Medulla oblongata (tissue), 1 donor: ENCODE results near the gene PSG4.
"Not testable (repeated sequence)": the region's sequence is repeated elsewhere in the genome, so short reads cannot be mapped to it uniquely, and the experiment has no call there.

ENCODE experiments used
- DNase-seq: peaks from one replicate; pipeline ENCODE4 v3.0.0-alpha.2; 2015; ENCODE audit errors: extremely low spot score

PSG4 gene

DNA sequence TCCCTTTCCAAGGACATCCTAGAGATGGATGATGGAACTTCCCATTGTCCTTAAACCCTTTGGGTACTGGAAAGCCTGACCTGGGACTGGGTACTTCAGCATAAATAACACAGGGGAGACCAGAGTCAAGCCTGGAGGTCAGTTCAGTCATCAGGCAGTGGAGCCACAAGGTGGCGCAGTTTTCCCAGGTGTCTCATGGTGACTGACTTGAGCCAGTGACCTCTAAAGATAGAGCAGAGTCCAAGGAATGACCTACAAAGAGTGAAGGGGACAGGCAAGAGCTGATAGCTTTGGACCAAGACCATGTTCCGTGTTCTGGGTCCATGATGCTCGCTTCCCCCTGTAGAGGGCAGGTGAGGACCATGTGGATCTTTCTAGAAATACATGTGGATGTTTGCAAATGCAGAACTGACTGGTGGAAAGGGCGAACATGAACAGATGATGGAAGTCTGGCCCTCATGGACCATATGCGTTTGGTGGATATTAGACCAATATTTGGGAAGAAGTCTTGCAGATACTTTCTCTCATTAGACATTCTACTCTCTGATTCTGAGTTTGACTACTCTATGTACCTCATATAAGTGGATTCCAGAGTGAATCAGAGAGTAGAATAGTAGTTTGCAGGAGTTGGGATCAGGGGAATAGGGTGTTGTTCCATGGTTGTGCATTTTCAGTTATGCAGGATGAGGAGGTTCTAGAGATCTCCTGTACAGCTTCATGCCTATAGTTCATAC is 6.6 kb downstream of the PSG4 start:
- DNase-seq = not testable (repeated sequence)

GRCh38 chr19:43197666-43198397 is 7.6 kb downstream of the PSG4 start:
- not testable (repeated sequence) for DNase-seq

DNA sequence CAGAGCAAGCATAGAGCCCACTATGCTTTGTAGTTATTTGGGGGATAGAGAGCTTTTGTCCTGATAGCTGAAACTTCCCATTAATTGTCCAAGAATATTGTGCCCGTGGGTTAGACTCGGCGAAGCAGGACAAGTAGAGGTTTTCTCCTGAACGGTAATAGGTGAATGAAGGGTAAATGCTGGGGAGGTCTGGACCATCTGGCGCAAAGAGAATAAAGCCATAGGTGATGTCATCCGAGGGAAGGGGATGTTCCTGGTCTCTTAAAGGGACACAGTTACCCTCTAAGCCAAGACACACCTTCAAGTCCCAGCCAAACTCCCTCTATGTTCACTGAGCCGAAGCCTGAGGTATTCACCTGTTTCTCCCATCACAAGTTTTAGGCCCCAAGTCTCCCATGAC is 11.0 kb downstream of the PSG4 start:
- DNase-seq = not testable (repeated sequence)

DNA sequence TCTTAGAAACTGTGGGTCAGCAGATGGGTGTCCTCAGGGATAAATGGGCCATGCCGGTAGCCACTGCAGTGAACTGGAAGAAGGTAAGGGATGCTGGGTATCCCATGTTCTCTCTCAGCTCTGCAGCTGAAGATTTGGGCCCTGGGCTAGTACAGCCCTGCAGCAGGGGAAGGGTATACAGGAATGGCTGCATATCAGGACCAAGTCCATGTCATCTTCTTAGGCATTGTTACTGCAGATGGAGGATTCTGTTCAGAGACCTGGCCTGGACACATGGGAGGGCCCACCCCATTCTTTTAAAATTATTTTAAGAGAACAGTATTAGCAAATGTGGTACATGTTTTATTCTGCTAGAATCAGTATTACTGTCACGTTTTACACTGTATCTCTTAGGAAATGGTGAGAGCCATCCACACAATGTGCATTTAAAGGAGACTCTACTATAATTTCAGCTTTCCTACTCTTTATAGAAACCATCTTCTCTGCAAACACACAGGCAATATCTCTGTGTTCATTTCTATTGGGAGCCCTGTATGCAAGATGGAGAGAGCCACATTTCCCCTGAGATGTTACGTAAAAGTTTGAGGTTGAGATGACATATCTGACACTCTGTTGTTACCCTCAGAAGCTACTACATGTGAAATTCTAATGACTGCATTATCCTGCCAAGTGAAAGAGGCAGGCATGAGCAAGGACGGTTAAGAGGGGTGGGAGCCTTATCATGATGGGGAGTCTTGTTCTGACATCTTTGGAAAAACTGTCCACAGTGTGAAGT is 12.9 kb downstream of the PSG4 start:
- not testable (repeated sequence) for DNase-seq

DNA sequence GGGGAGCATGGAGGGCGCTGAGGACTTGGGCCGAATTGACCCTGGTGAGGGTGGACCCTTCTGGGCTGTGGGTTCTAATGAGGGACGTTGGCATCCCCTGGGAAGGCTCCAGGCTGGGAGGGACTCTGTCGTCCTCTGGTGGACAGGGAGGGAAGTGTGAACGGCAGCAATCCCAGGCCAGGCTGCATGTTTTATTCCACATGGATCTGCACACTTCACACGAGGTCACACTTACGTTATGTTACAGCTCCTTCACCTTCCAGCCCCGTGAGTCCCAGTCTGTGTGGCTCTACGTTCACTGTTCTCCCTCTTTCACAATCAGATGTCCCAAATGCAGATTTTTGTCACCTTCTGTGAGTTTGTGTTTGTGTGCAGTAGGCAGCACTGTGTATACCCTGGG is 17.3 kb downstream of the PSG4 start:
- DNase-seq = not testable (repeated sequence)

DNA sequence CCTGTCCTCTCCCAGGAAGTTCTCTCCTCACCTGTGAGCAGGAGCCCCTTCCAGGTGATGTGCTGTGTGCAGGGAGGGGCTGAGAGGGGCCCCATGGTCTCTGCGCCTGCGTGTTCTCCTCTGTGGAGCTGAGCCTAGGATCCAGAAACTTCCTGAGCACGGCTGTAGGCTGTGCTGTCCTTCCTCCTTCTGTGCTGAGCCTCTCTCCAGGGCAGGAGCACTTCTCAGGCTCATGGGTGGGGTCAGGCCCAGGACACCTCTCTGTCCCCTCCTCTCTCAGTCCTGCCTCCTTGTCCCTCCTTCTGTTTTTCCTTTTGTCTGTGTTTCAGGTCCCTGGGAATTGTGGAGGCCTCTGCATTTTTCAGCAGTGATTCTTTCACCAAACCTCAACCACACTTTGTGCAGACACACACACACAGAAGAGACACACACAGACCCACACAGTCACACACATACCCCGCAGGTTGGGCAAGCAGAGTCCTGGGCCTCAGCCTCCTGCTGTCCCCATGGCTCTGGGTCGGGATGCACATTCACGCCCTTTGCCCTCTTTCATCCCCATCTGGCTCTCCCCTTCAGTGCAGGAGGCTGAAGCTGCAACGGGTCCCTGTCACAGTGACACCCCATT is 19.0 kb downstream of the PSG4 start, which contains the start of gene PSG5:
Gene PSG5, minus strand, starts transcription at position 226 of the 625 bp plus-strand sequence. Its CDS starts 131 bp downstream, at position 95.
- not testable (repeated sequence) for DNase-seq

DNA sequence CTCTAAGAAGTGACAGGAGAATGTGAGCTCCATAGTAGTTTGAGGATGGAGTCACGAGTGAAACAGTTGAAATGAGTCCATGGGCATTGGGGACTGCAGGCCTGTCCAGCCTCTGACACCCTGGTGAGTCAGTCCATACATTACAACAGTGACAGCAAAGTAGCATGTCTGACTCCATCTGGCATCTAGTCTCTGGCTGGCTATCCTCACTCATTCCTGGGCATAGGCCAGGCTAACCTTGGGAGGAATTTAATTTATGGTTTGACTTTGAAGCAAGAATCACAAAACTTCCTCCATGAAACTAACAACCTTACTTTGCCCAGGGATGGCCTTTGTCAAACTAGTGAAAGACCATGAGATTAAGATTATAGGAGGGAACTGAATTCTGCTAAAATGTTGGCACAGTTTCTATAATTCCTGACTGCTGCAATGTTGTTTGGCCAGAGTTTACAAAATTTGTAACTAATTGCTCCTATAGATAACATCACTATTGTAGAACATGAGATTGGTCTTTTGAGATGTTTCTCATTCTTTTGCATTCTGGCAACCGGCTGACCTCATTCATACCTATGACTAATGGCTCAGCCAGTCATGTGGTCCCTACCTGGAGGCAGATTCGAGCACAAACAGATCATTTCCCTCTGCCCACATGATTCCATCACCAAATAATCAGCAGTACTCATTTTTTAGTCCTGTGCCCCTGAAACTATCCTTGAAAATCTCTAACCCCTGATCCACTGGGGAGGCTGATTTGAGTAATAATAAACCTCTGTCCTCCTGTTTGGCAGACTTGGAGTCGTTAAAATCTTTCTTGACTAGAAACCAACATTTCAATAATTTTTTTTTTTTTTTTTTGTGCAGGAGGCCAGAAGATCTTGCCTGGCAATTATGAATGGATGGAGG is 23.3 kb downstream of the PSG4 start:
- not testable (repeated sequence) for DNase-seq

DNA sequence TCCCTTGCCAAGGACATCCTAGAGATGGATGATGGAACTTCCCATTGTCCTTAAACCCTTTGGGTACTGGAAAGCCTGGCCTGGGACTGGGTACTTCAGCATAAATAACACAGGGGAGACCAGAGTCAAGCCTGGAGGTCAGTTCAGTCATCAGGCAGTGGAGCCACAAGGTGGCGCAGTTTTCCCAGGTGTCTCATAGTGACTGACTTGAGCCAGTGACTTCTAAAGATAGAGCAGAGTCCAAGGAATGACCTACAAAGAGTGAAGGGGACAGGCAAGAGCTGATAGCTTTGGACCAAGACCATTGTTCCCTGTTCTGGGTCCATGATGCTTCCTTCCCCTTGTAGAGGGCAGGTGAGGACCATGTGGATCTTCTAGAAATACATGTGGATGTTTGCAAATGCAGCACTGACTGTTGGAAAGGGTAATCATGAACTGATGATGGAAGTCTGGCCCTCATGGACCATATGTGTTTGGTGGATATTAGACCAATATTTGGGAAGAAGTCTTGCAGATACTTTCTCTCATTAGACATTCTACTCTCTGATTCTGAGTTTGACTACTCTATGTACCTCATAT is 25.8 kb downstream of the PSG4 start:
- DNase-seq = not testable (repeated sequence)

GRCh38 chr19:43178577-43178976 is 26.9 kb downstream of the PSG4 start:
- DNase-seq = not testable (repeated sequence)

GRCh38 chr19:43165906-43166305 is 39.5 kb downstream of the PSG4 start:
- DNase-seq = not testable (repeated sequence)

DNA sequence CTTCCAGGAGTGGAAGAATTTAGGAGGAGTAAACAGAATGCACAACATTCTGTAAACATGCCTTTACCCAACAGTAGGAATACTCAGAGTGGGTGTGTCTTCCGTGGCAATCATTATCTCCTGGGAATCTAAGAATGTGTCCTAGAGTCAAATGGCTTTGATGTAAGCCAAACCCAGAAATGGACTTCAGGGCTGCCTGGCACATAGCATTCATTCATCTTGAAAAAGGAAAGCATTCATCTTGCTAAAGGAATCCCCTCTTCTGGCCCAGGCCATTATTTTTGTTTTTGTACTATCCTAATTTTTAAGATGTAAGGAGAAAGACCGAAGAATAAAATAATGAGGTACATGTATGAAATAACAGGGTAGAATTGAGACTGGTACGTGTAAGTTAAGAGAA is 42.3 kb downstream of the PSG4 start:
- not testable (repeated sequence) for DNase-seq

DNA sequence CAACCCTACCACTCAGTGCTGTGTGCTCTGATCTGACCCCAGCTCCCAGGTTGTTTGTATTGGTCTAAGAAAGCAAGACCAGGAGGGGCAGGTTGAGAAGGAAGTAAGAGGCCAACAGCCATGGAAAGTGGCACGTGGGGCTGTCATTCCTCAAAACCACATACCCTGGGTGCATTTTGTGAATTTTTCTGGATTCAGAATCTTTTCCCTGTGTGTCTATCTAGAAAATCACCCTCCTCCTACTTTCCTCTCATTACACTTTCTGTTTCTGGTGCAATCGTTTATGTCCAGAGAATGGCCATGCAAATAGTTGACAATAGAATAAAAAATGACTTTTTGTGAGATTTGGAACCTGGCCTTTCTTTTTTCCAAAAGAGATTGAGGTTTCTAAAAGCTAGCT is 43.2 kb downstream of the PSG4 start:
- DNase-seq = not testable (repeated sequence)

- no peak for DNase-seq
Observed at GRCh38 chr19:43152214-43152613, 53.2 kb downstream of the PSG4 start.

DNA sequence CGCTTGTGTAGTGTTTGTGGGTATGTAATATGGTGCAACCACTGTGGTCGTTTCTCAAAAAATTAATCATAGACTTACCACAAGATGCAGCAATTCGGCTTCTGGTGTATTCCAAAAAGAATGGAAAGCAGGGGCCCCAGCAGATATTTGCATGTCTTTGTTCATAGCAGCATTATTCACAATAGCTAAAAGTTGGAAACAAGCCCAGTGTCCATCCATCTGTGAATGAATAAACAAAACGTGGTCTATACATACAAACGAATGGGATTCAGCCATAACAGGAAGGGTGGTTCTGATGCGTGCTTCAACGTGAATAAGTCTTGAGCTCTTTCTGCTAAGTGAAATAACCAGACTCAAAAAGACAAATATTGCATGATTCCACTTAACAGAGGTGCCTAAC is 55.6 kb downstream of the PSG4 start:
- DNase-seq = not testable (repeated sequence)

- no peak for DNase-seq
Observed at GRCh38 chr19:43148233-43148632, 57.2 kb downstream of the PSG4 start.
